Measurements from ENCODE around the gene BCL6B.

- TF ChIP-seq CTCF (IDR thresholded peaks at IDR 0.05; ENCODE audit: insufficient read depth, low read depth, low read length) (no peak), EZH2 (IDR thresholded peaks at IDR 0.05; ENCODE audit: insufficient read depth, low read length) (no peak)
Measured at GRCh38 chr17:7060165-7060891, 37.5 kb downstream of the BCL6B start.

Measured in astrocyte (in vitro differentiated cells and primary cell).